ENCODE data around the gene SGPL1.
A peak's percentile ranks its signal among the peaks of the same experiment; 100 is the strongest.

SGPL1 gene

GRCh38 chr10:70780772-70781171 lies 35.0 kb upstream of the SGPL1 start:
- FAIRE-seq (no peak), DNase-seq (ENCODE audit: low spot score) (no peak)

- DNase-seq (ENCODE audit: low spot score) (no peak), FAIRE-seq (no peak)
These were observed 34.2 kb upstream of the SGPL1 start for GRCh38 chr10:70781461-70782051.

GRCh38 chr10:70782086-70782745 lies 33.5 kb upstream of the SGPL1 start:
- no peak for FAIRE-seq
- DNase-seq (ENCODE audit: low spot score): no peak

GRCh38 chr10:70782746-70783680 lies 32.7 kb upstream of the SGPL1 start:
- DNase-seq (ENCODE audit: low spot score): no peak
- FAIRE-seq: no peak

- FAIRE-seq (no peak), DNase-seq (ENCODE audit: low spot score) (no peak)
These were observed 31.7 kb upstream of the SGPL1 start for GRCh38 chr10:70784016-70784415.

GRCh38 chr10:70784471-70784870 lies 31.3 kb upstream of the SGPL1 start:
- no peak for FAIRE-seq

GRCh38 chr10:70785190-70785589 lies 30.6 kb upstream of the SGPL1 start, which contains the start of gene TBATA:
TBATA (minus strand) TSS chr10:70785377; CDS start chr10:70783379, 1,998 bp downstream.
- DNase-seq (ENCODE audit: low spot score) (no peak), FAIRE-seq (no peak)

More at GRCh38 chr10:70784471-70784870, 31.3 kb upstream of the SGPL1 start:
- DNase-seq (ENCODE audit: low spot score): peak; percentile 39

GRCh38 chr10:70786799-70787415 lies 28.8 kb upstream of the SGPL1 start:
- FAIRE-seq (no peak), DNase-seq (ENCODE audit: low spot score) (peak; percentile 19)

GRCh38 chr10:70791386-70792039 lies 24.2 kb upstream of the SGPL1 start:
- FAIRE-seq (no peak), DNase-seq (ENCODE audit: low spot score) (no peak)

GRCh38 chr10:70795613-70796012 lies 20.1 kb upstream of the SGPL1 start:
- no peak for FAIRE-seq
- DNase-seq (ENCODE audit: low spot score): no peak

- FAIRE-seq: no peak
These were observed 17.9 kb upstream of the SGPL1 start for GRCh38 chr10:70797840-70798239.

GRCh38 chr10:70799124-70799523 lies 16.6 kb upstream of the SGPL1 start:
- no peak for FAIRE-seq
- DNase-seq (ENCODE audit: low spot score): no peak

More at GRCh38 chr10:70797840-70798239, 17.9 kb upstream of the SGPL1 start:
- no peak for DNase-seq (ENCODE audit: low spot score)

GRCh38 chr10:70801854-70802253 lies 13.9 kb upstream of the SGPL1 start:
- FAIRE-seq (no peak), DNase-seq (ENCODE audit: low spot score) (no peak)

- no peak for FAIRE-seq
- no peak for DNase-seq (ENCODE audit: low spot score)
These were observed 11.8 kb upstream of the SGPL1 start for GRCh38 chr10:70803775-70804420.

GRCh38 chr10:70804421-70804808 lies 11.3 kb upstream of the SGPL1 start:
- FAIRE-seq: no peak
- peak; percentile 7 for DNase-seq (ENCODE audit: low spot score)

- no peak for FAIRE-seq
- DNase-seq (ENCODE audit: low spot score): no peak
These were observed 10.0 kb upstream of the SGPL1 start for GRCh38 chr10:70805619-70806215.

GRCh38 chr10:70806841-70807240 lies 8.9 kb upstream of the SGPL1 start:
- FAIRE-seq (no peak), DNase-seq (ENCODE audit: low spot score) (no peak)

GRCh38 chr10:70807556-70807955 lies 8.2 kb upstream of the SGPL1 start:
- FAIRE-seq: no peak

GRCh38 chr10:70809011-70809611 lies 6.6 kb upstream of the SGPL1 start:
- DNase-seq (ENCODE audit: low spot score) (no peak), FAIRE-seq (no peak)

More at GRCh38 chr10:70807556-70807955, 8.2 kb upstream of the SGPL1 start:
- DNase-seq (ENCODE audit: low spot score): no peak

- no peak for DNase-seq (ENCODE audit: low spot score)
- no peak for FAIRE-seq
These were observed 6.0 kb upstream of the SGPL1 start for GRCh38 chr10:70809726-70810125.
